Bone marrow (tissue), 2 donors: Measurements from ENCODE around the gene NAP1L4.

Experiments used
- DNase-seq, 2 donors: peaks; one replicate each; lab custom pipeline; 2025; lab: John Stamatoyannopoulos, UW

NAP1L4 gene

GRCh38 chr11:2934611-2935239, 57.4 kb downstream of the NAP1L4 start:
- DNase-seq: no peak

GRCh38 chr11:2934021-2934550, 58.0 kb downstream of the NAP1L4 start:
- no peak for DNase-seq

GRCh38 chr11:2933375-2934020, 58.6 kb downstream of the NAP1L4 start:
- DNase-seq: peak; percentile 77 to 79

- peak in 1 of 2 donors; percentile 77 for DNase-seq
These were observed 59.3 kb downstream of the NAP1L4 start for GRCh38 chr11:2932850-2933251.

- DNase-seq: no peak
These were observed 60.1 kb downstream of the NAP1L4 start for GRCh38 chr11:2931771-2932738.

GRCh38 chr11:2931420-2931746, 60.7 kb downstream of the NAP1L4 start:
- DNase-seq: no peak

- DNase-seq: no peak
These were observed 61.3 kb downstream of the NAP1L4 start for GRCh38 chr11:2930704-2931419.

GRCh38 chr11:2929950-2930703, 62.0 kb downstream of the NAP1L4 start:
- DNase-seq: peak; percentile 6 to 78

GRCh38 chr11:2929531-2929949, 62.6 kb downstream of the NAP1L4 start:
- DNase-seq: peak in 1 of 2 donors; percentile 93

GRCh38 chr11:2928605-2929530, 63.3 kb downstream of the NAP1L4 start, which contains the start of gene PHLDA2:
Gene PHLDA2 (minus strand): TSS chr11:2929420. CDS start chr11:2929364, 56 bp downstream.
- DNase-seq: peak in 1 of 2 donors; percentile 93

- peak in 1 of 2 donors; percentile 5 for DNase-seq
These were observed 64.1 kb downstream of the NAP1L4 start for GRCh38 chr11:2927851-2928604.

- DNase-seq: no peak
These were observed 64.9 kb downstream of the NAP1L4 start for GRCh38 chr11:2927121-2927800.

- DNase-seq: no peak
These were observed 65.5 kb downstream of the NAP1L4 start for GRCh38 chr11:2926611-2927051.

- no peak for DNase-seq
These were observed 67.1 kb downstream of the NAP1L4 start for GRCh38 chr11:2924821-2925675.

- DNase-seq: no peak
These were observed 67.7 kb downstream of the NAP1L4 start for GRCh38 chr11:2924381-2924780.

GRCh38 chr11:2923446-2924375, 68.4 kb downstream of the NAP1L4 start:
- no peak for DNase-seq
